HG02938 (cell line): ENCODE data around the gene C1orf141.
"Not testable (repeated sequence)": the region's sequence is repeated elsewhere in the genome, so short reads cannot be mapped to it uniquely, and the experiment has no call there.

Source experiments
- ATAC-seq: cut with Tn5 transposase; IDR thresholded peaks from one replicate; pipeline ENCODE4 v1.9.1; 2021; ENCODE audit warnings: mild to moderate bottlenecking, moderate library complexity; ENCODE audit not compliant: unreplicated experiment

C1orf141 gene

GRCh38 chr1:67134695-67135094 lies at the start of gene C1orf141:
Gene C1orf141, minus strand, starts transcription at chr1:67134970. Its CDS starts 7,730 bp downstream, at chr1:67127240.
- ATAC-seq, result no peak

- ATAC-seq, result no peak
Measured at GRCh38 chr1:67175530-67176087, 40.8 kb upstream of the C1orf141 start.

- peak; percentile 65 for ATAC-seq
Measured at GRCh38 chr1:67174716-67175284, 40.0 kb upstream of the C1orf141 start.

GRCh38 chr1:67173988-67174387 lies 39.2 kb upstream of the C1orf141 start:
- no peak for ATAC-seq

- no peak for ATAC-seq
Measured at GRCh38 chr1:67171978-67172377, 37.2 kb upstream of the C1orf141 start.

- no peak for ATAC-seq
Measured at GRCh38 chr1:67171574-67171955, 36.8 kb upstream of the C1orf141 start.

- ATAC-seq, result no peak
Measured at GRCh38 chr1:67170751-67171573, 36.2 kb upstream of the C1orf141 start.

GRCh38 chr1:67169932-67170331 lies 35.2 kb upstream of the C1orf141 start:
- ATAC-seq, result no peak

GRCh38 chr1:67169496-67169895 lies 34.7 kb upstream of the C1orf141 start:
- peak; percentile 50 for ATAC-seq

- peak; percentile 75 for ATAC-seq
Measured at GRCh38 chr1:67166196-67166595, 31.4 kb upstream of the C1orf141 start, which contains the start of gene IL23R. Gene IL23R, plus strand, starts transcription at chr1:67166454. Its CDS starts 1,667 bp downstream, at chr1:67168121.

- ATAC-seq, result no peak
Measured at GRCh38 chr1:67165468-67166041, 30.8 kb upstream of the C1orf141 start.

- peak; percentile 61 for ATAC-seq
Measured at GRCh38 chr1:67162954-67163353, 28.2 kb upstream of the C1orf141 start.

GRCh38 chr1:67159233-67159632 lies 24.5 kb upstream of the C1orf141 start:
- no peak for ATAC-seq

GRCh38 chr1:67158401-67158800 lies 23.6 kb upstream of the C1orf141 start:
- ATAC-seq, result no peak

GRCh38 chr1:67150931-67151330 lies 16.2 kb upstream of the C1orf141 start:
- ATAC-seq, result no peak

- ATAC-seq, result peak; percentile 91
Measured at GRCh38 chr1:67149179-67149770, 14.5 kb upstream of the C1orf141 start.

GRCh38 chr1:67148516-67149178 lies 13.9 kb upstream of the C1orf141 start:
- peak; percentile 33 for ATAC-seq

GRCh38 chr1:67147973-67148372 lies 13.2 kb upstream of the C1orf141 start:
- ATAC-seq, result not testable (repeated sequence)

- no peak for ATAC-seq
Measured at GRCh38 chr1:67146539-67146938, 11.8 kb upstream of the C1orf141 start.

- no peak for ATAC-seq
Measured at GRCh38 chr1:67146101-67146500, 11.3 kb upstream of the C1orf141 start.

GRCh38 chr1:67144696-67145095 lies 9.9 kb upstream of the C1orf141 start:
- no peak for ATAC-seq
